Suprapubic skin (tissue), 4 donors: Measurements from ENCODE around the gene PDZRN3. TPM values are rescaled to one million over a fixed set of nuclear protein-coding genes. Genes with fewer than 3 reads are reported as not detected.

Source experiments
- DNase-seq, 2 donors: peaks; one replicate each; pipeline ENCODE4 v3.0.0-alpha.2; 2019; ENCODE audit warnings: low spot score in 2 of 2
- H3K27ac ChIP-seq: fragments of 200-600 bp; sonication (generic); one replicate; pipeline ENCODE4 v1.5.1; 2019
- H3K27me3 ChIP-seq: fragments of 200-600 bp; sonication (generic); one replicate; pipeline ENCODE4 v1.5.1; 2019
- H3K36me3 ChIP-seq: fragments of 200-600 bp; sonication (generic); one replicate; pipeline ENCODE4 v1.5.1; 2019
- H3K4me1 ChIP-seq: fragments of 200-600 bp; sonication (generic); one replicate; pipeline ENCODE4 v1.5.1; 2019
- H3K4me3 ChIP-seq: fragments of 200-600 bp; sonication (generic); one replicate; pipeline ENCODE4 v1.5.1; 2019; ENCODE audit warnings: mild to moderate bottlenecking
- H3K9me3 ChIP-seq: fragments of 200-600 bp; sonication (generic); one replicate; pipeline ENCODE4 v1.5.1; 2019
- EP300 ChIP-seq: sonication (generic); formaldehyde crosslinking; IDR thresholded peaks from one replicate; pipeline ENCODE4 v1.6.1; 2017; ENCODE audit warnings: antibody characterized with exemption
- POLR2A ChIP-seq, 2 donors: fragments of 450-650 bp; IDR thresholded peaks; one replicate each; pipeline ENCODE4 v1.6.1; 2017; ENCODE audit warnings: antibody characterized with exemption in 2 of 2, mild to moderate bottlenecking in 2 of 2, moderate library complexity in 2 of 2
- POLR2AphosphoS5 ChIP-seq, 3 donors: sonication (generic); formaldehyde crosslinking; IDR thresholded peaks; one replicate each; pipeline ENCODE4 v1.6.1; 2017; ENCODE audit warnings: antibody characterized with exemption in 3 of 3
- WGBS: methylation state at CpG from one replicate; pipeline ENCODE4 v1.1.5; 2018; 5-methylcytosine and 5-hydroxymethylcytosine counted together
- total RNA-seq, 4 donors: library from RNA; depleted of rRNA; stranded (reverse); fragments of >200 nt; gene quantifications; one replicate each; pipeline ENCODE4 v1.1.0, GENCODE V29; 2016
- TF ChIP-seq, protein P1 (sequence below), 2 donors: fragments of 200-600 bp in 1 of 2; fragments of 450-650 bp in 1 of 2; sonication (generic) in 1 of 2; IDR thresholded peaks; one replicate each; pipeline ENCODE4 v1.5.1; 2016 to 2019; ENCODE audit warnings: antibody characterized with exemption in 2 of 2, mild to moderate bottlenecking in 1 of 2, moderate library complexity in 1 of 2

Gene PDZRN3
- total RNA-seq, 4 donors from 2014 or later: 9.2 to 33.3 (median 13.7) TPM

DNA sequence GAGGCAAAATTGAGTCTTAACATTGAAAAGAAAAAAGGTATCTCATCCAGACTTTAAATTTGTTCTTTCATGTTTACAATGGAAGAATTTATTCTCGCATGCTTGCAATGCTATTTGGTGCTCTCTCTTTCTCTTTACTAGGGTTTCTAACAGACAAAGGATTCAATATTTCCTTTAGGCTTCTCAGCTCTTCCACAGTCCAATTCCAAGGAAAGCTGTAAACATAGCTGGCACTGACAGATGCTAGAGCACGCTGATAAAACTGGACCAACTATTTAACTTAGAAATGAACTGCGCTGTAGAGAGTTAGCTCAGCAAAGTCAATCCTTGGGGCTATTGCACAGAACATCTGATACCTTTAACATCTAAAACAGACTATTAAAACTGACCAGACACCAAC is 81.3 kb downstream of the PDZRN3 start:
- no peak for TF ChIP-seq POLR2A (IDR thresholded peaks at IDR 0.05)
- TF ChIP-seq POLR2AphosphoS5 (IDR thresholded peaks at IDR 0.05): no peak
- TF ChIP-seq, protein P1, sequence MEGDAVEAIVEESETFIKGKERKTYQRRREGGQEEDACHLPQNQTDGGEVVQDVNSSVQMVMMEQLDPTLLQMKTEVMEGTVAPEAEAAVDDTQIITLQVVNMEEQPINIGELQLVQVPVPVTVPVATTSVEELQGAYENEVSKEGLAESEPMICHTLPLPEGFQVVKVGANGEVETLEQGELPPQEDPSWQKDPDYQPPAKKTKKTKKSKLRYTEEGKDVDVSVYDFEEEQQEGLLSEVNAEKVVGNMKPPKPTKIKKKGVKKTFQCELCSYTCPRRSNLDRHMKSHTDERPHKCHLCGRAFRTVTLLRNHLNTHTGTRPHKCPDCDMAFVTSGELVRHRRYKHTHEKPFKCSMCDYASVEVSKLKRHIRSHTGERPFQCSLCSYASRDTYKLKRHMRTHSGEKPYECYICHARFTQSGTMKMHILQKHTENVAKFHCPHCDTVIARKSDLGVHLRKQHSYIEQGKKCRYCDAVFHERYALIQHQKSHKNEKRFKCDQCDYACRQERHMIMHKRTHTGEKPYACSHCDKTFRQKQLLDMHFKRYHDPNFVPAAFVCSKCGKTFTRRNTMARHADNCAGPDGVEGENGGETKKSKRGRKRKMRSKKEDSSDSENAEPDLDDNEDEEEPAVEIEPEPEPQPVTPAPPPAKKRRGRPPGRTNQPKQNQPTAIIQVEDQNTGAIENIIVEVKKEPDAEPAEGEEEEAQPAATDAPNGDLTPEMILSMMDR (IDR thresholded peaks at IDR 0.05): no peak
- TF ChIP-seq EP300: no peak
- H3K4me1 ChIP-seq: peaks cover 8% of the 10 kb centered on the region
- no peak overlapping the region for H3K4me3 ChIP-seq
- H3K27ac ChIP-seq: no peak overlapping the region
- 69% methylated on average over 3 of the region's 3 CpGs for WGBS
- no peaks in the 10 kb centered on the region for H3K36me3 ChIP-seq
- no peaks in the 10 kb centered on the region for H3K27me3 ChIP-seq
- no peak for DNase-seq
- H3K9me3 ChIP-seq: no peaks in the 10 kb centered on the region

DNA sequence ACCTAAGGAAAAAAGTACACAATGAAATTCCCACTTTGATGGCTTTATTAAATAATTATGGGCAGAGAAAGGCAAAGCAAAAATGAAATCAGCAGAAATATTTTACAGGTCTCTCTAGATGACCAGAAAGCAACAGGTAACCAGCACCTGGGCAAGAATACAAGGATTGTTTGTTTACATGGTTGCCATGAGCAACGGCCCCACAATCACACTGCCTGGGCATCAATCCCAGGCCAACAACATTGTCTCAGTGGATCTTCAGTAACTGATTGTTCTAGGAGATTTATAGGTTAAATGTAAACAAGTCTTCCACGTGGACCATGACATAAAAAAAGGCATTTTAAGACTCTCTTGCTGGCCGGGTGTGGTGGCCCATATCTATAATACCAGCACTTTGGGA is 82.6 kb downstream of the PDZRN3 start:
- H3K9me3 ChIP-seq: no peaks in the 10 kb centered on the region
- TF ChIP-seq, protein P1 (IDR thresholded peaks at IDR 0.05): no peak
- TF ChIP-seq POLR2A (IDR thresholded peaks at IDR 0.05) (no peak), EP300 (no peak), POLR2AphosphoS5 (IDR thresholded peaks at IDR 0.05) (no peak)
- 34% methylated on average over 3 of the region's 3 CpGs for WGBS
- H3K4me3 ChIP-seq: no peak overlapping the region
- no peaks in the 10 kb centered on the region for H3K27me3 ChIP-seq
- H3K4me1 ChIP-seq: peaks cover 2% of the 10 kb centered on the region
- DNase-seq: no peak
- H3K27ac ChIP-seq: no peak overlapping the region
- H3K36me3 ChIP-seq: no peaks in the 10 kb centered on the region

DNA sequence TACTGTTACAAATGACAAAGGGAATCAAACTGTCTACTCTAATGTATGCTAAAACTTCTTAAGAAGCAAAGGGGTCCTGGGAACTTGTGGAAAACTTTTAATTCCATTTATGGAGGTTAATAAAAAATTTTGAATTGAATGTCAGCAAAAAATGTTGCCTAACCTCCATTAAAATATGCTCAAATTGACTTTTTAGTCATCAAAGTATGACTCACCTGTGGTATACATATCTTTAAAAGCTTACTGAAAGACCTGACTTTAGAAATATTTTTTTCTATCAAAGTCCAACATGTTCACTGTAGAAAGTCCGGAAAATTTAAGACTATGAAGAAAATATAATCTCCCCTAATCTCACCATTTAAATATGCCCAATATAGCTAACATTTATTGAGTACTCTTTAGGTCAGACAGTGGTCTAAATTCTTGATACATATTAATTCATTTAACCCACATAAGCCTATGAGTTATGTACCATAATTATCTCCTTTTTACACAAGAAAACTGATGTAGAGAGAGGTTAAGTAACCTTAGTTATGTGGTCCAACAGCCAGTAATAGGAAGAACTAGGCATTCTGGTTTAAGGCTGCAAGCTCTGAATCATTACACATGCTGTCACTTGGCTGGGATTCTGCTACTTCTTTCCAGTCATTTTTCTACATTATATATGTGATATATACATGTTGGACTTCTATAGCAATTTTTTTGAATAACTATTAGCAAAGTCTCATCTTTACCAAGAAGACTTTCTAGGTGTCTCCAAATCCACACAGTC is 83.6 kb downstream of the PDZRN3 start:
- Histone ChIP-seq H3K27ac (no peak overlapping the region), H3K9me3 (no peaks in the 10 kb centered on the region), H3K36me3 (no peaks in the 10 kb centered on the region), H3K4me3 (no peak overlapping the region), H3K4me1 (no peaks in the 10 kb centered on the region), H3K27me3 (no peaks in the 10 kb centered on the region)
- WGBS: 75% methylated on average over 1 of the region's 1 CpG
- no peak for DNase-seq
- TF ChIP-seq POLR2AphosphoS5 (IDR thresholded peaks at IDR 0.05): no peak
- TF ChIP-seq, protein P1 (IDR thresholded peaks at IDR 0.05): no peak
- no peak for TF ChIP-seq EP300
- no peak for TF ChIP-seq POLR2A (IDR thresholded peaks at IDR 0.05)

DNA sequence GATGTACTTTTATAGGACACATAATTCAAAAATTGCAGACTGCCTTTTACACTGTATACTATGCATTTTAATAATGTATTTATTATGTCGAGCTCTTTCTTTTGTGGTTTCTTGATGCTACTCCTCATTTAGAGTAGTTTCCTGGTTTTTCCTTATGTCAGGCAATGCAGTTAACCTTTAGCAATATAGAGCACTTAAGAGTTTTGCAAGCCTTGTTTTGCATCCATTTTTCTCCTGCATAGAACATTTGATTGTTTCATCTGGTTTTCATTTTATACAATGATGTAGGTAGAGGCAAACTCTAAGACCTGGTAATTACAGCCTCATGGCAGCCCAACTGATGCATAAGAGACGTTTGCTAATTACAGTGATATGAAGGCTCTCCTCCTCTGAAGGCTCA is 86.3 kb downstream of the PDZRN3 start:
- WGBS: 68% methylated on average over 2 of the region's 2 CpGs
- no peak overlapping the region for H3K27ac ChIP-seq
- H3K27me3 ChIP-seq: no peaks in the 10 kb centered on the region
- no peaks in the 10 kb centered on the region for H3K9me3 ChIP-seq
- no peak for TF ChIP-seq EP300
- no peak for TF ChIP-seq POLR2A (IDR thresholded peaks at IDR 0.05)
- no peak for TF ChIP-seq POLR2AphosphoS5 (IDR thresholded peaks at IDR 0.05)
- TF ChIP-seq, protein P1 (IDR thresholded peaks at IDR 0.05): no peak
- no peaks in the 10 kb centered on the region for H3K36me3 ChIP-seq
- no peaks in the 10 kb centered on the region for H3K4me1 ChIP-seq
- no peak overlapping the region for H3K4me3 ChIP-seq
- no peak for DNase-seq

DNA sequence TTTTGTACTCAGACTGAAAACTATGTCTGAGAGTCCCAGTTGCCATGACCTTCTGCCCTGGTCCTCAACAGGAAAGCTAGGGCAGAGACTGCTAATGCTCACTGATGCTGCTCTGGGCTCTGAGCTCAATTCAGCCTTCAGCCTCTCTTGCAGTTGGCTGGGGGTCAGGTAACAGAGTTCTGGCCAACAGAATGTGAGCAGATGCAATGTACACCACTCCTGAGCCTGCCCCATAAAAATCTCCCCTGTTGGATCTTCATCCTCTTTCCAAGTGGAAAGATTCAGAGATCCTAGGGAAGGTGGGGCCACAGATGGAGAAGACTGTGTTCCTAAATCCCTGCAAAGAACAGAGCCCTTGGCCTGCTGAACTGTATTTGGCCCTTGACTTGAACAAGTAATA is 87.8 kb downstream of the PDZRN3 start:
- Histone ChIP-seq H3K27ac (no peak overlapping the region), H3K36me3 (no peaks in the 10 kb centered on the region), H3K9me3 (no peaks in the 10 kb centered on the region), H3K27me3 (no peaks in the 10 kb centered on the region), H3K4me3 (no peak overlapping the region), H3K4me1 (no peaks in the 10 kb centered on the region)
- TF ChIP-seq, protein P1 (IDR thresholded peaks at IDR 0.05): no peak
- TF ChIP-seq POLR2A (IDR thresholded peaks at IDR 0.05): no peak
- TF ChIP-seq POLR2AphosphoS5 (IDR thresholded peaks at IDR 0.05): no peak
- no peak for TF ChIP-seq EP300
- no peak for DNase-seq
